DND-41 (cell line): Measurements from ENCODE around the gene FITM1.

ENCODE experiments used
- ATAC-seq: fragments of 200-7000 bp; cut with Tn5 transposase; 3 replicates; pipeline ENCODE4 v1.9.1; 2021; ENCODE audit warnings: low read depth; ENCODE audit not compliant: insufficient read depth
- DNase-seq: peaks from one replicate; pipeline ENCODE4 v3.0.0-alpha.2; 2020
- H2AFZ ChIP-seq: 2 replicates; pipeline ENCODE4 v1.6.0; 2012; ENCODE audit warnings: low read depth, low read length
- H3K27ac ChIP-seq: 2 replicates; pipeline ENCODE4 v1.5.1; 2012; ENCODE audit warnings: low read length, inconsistent platforms
- H3K27me3 ChIP-seq: fragments of 200-600 bp; sonication (generic); 2 replicates; pipeline ENCODE4 v1.6.0; 2012; ENCODE audit warnings: low read length, mild to moderate bottlenecking, inconsistent platforms; ENCODE audit not compliant: insufficient read depth, poor library complexity
- H3K36me3 ChIP-seq: 2 replicates; pipeline ENCODE4 v1.5.1; 2012; ENCODE audit warnings: low read length, inconsistent platforms; ENCODE audit not compliant: insufficient read depth
- H3K4me1 ChIP-seq: 2 replicates; pipeline ENCODE4 v1.5.1; 2012; ENCODE audit warnings: mild to moderate bottlenecking, low read length; ENCODE audit not compliant: insufficient read depth
- H3K4me2 ChIP-seq: 2 replicates; pipeline ENCODE4 v1.6.0; 2012; ENCODE audit warnings: mild to moderate bottlenecking, moderate library complexity, low read length, inconsistent platforms; ENCODE audit not compliant: insufficient read depth
- H3K4me3 ChIP-seq, 2 experiments: fragments of 200-600 bp in 1 of 2; shearing (Covaris generic) in 1 of 2; 2 replicates each; pipeline ENCODE4 v1.5.1; 2012 to 2016; ENCODE audit warnings: inconsistent platforms in 2 of 2, low read length in 2 of 2, mild to moderate bottlenecking in 2 of 2, low read depth in 1 of 2, moderate library complexity in 1 of 2
- H3K79me2 ChIP-seq: 2 replicates; pipeline ENCODE4 v1.6.0; 2012; ENCODE audit warnings: low read length, inconsistent platforms; ENCODE audit not compliant: insufficient read depth
- H3K9ac ChIP-seq: 2 replicates; pipeline ENCODE4 v1.6.0; 2012; ENCODE audit warnings: low read depth, mild to moderate bottlenecking, inconsistent platforms, low read length, moderate library complexity
- H3K9me3 ChIP-seq: 2 replicates; pipeline ENCODE4 v1.5.1; 2012; ENCODE audit warnings: low read length, moderate library complexity, mild to moderate bottlenecking, inconsistent platforms; ENCODE audit not compliant: insufficient read depth, severe bottlenecking
- H4K20me1 ChIP-seq: 2 replicates; pipeline ENCODE4 v1.6.0; 2012; ENCODE audit warnings: low read length; ENCODE audit not compliant: insufficient read depth
- EZH2 ChIP-seq: IDR thresholded peaks from 3 replicates; pipeline ENCODE4 v1.6.1; 2012; ENCODE audit warnings: borderline replicate concordance, low read depth, mild to moderate bottlenecking, moderate library complexity, low read length, inconsistent platforms; ENCODE audit not compliant: severe bottlenecking
- TF ChIP-seq, protein P1 (sequence below): IDR thresholded peaks from 2 replicates; pipeline ENCODE4 v1.5.1; 2012; ENCODE audit warnings: borderline replicate concordance, low read length, moderate library complexity, mild to moderate bottlenecking; ENCODE audit not compliant: poor library complexity, severe bottlenecking; ENCODE audit errors: extremely low read depth

Gene FITM1

DNA sequence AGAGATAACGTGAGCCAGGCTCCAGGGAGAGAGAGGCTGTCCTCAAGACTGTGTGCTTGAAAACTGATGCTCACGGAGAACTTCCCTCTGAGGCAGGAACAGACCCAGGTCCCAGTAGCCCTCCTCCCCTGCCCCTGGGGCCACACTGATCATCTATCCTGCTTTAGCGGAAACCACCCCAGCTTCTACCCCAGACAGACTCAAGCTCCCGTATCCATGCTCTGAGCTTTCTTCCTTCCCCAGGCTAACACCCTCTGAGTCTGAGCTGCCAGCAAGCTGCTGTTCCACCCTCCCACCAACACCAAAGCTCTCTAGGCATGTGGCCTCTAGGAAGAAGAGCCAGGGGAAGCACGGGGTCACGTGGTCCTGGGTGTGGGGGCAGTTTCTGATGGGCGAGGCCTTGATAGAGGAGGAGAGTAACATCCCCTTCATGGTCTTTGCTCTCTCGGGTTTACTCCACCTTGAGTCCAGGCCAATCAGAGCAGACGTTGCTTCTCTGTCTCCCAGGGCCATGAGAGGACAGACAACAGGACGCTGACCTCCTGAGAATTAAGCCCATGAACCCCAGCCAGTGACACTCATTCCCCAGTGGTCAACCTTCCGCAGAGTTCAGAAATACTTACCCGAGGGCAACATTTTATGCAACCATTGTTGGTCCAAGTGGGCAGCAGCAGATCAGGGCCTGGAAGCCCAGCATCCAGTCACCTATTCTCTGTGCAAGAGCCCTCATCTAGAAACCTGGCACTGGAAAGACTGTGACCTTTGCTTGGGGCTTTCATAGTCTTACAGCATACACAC, 35.0 kb upstream of the FITM1 start:
- Histone ChIP-seq H3K36me3 (peaks cover 32% of the 10 kb centered on the region), H2AFZ (peak overlapping the region; percentile 85), H3K4me3 (peak overlapping the region; percentile 67 to 75), H3K4me1 (peaks cover 28% of the 10 kb centered on the region), H3K9ac (peak overlapping the region; percentile 95), H3K79me2 (peaks cover 22% of the 10 kb centered on the region), H3K4me2 (peak overlapping the region; percentile 77), H4K20me1 (no peaks in the 10 kb centered on the region), H3K9me3 (no peaks in the 10 kb centered on the region), H3K27ac (peak overlapping the region; percentile 94), H3K27me3 (no peaks in the 10 kb centered on the region)
- TF ChIP-seq, protein P1, sequence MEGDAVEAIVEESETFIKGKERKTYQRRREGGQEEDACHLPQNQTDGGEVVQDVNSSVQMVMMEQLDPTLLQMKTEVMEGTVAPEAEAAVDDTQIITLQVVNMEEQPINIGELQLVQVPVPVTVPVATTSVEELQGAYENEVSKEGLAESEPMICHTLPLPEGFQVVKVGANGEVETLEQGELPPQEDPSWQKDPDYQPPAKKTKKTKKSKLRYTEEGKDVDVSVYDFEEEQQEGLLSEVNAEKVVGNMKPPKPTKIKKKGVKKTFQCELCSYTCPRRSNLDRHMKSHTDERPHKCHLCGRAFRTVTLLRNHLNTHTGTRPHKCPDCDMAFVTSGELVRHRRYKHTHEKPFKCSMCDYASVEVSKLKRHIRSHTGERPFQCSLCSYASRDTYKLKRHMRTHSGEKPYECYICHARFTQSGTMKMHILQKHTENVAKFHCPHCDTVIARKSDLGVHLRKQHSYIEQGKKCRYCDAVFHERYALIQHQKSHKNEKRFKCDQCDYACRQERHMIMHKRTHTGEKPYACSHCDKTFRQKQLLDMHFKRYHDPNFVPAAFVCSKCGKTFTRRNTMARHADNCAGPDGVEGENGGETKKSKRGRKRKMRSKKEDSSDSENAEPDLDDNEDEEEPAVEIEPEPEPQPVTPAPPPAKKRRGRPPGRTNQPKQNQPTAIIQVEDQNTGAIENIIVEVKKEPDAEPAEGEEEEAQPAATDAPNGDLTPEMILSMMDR, result no peak
- no peak for TF ChIP-seq EZH2
- peak; percentile 63 for DNase-seq
- ATAC-seq, result peak; percentile 10

DNA sequence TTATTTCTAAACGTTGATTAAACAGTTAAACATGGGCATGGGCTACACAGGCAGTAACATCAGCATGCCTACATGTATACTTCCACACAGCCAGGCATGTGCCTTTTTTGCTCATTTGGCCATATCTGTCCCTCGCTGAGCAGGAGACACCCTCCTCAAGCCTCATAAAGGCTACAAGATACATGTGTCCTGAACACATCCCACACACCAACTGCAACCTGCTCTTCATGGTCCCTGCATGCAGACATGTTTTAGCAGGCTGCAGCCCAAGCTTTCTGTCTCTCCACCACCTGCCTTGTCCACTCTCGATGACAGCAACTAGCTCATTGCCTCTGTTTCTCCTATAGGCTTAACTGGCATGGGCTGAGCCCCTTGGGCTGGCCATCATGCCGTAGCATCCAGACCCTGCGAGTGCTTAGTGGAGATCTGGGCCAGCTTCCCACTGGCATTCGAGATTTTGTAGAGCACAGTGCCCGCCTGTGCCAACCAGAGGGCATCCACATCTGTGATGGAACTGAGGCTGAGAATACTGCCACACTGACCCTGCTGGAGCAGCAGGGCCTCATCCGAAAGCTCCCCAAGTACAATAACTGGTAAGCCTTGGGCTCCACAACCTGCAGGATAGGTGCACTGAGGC, 33.8 kb upstream of the FITM1 start:
- Histone ChIP-seq H3K4me3 (no peak overlapping the region), H3K4me1 (peaks cover 24% of the 10 kb centered on the region), H3K9ac (no peak overlapping the region), H3K27me3 (no peaks in the 10 kb centered on the region), H3K27ac (no peak overlapping the region), H3K79me2 (peaks cover 22% of the 10 kb centered on the region), H3K4me2 (peak overlapping the region; percentile 36; the same call in 1 of the 2 replicates), H3K9me3 (no peaks in the 10 kb centered on the region), H4K20me1 (no peaks in the 10 kb centered on the region), H3K36me3 (peaks cover 39% of the 10 kb centered on the region), H2AFZ (no peak overlapping the region)
- ATAC-seq (no peak), DNase-seq (no peak)
- TF ChIP-seq, protein P1, result no peak
- TF ChIP-seq EZH2, result no peak

DNA sequence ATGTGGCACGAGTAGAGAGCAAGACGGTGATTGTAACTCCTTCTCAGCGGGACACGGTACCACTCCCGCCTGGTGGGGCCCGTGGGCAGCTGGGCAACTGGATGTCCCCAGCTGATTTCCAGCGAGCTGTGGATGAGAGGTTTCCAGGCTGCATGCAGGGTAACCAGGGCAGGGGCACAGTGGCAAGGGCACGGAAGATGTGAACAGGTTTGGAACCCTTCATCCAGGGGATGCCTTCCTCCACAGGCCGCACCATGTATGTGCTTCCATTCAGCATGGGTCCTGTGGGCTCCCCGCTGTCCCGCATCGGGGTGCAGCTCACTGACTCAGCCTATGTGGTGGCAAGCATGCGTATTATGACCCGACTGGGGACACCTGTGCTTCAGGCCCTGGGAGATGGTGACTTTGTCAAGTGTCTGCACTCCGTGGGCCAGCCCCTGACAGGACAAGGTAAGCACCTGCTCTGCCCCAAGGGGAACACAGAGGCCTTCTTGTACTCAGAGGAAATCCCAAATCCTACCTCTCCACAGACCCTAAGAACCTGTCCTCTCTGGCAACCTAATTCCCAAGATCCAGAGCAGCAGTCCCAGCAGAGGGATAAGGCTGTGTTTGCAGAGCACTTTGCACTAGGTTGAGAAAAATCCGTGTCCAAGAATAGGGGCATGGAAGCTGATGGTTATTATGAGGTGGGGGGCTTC, 32.1 kb upstream of the FITM1 start:
- ATAC-seq (no peak), DNase-seq (no peak)
- Histone ChIP-seq H3K4me2 (no peak overlapping the region), H3K36me3 (peaks cover 49% of the 10 kb centered on the region), H3K9ac (no peak overlapping the region), H3K9me3 (no peaks in the 10 kb centered on the region), H3K27ac (no peak overlapping the region), H3K27me3 (no peaks in the 10 kb centered on the region), H2AFZ (no peak overlapping the region), H3K79me2 (peaks cover 22% of the 10 kb centered on the region), H3K4me3 (no peak overlapping the region), H3K4me1 (peaks cover 19% of the 10 kb centered on the region), H4K20me1 (no peaks in the 10 kb centered on the region)
- no peak for TF ChIP-seq EZH2
- TF ChIP-seq, protein P1, result no peak
